MM.1S (cell line): ENCODE results near the gene PCDH9.

Source experiments
- DNase-seq: peaks from one replicate; pipeline ENCODE4 v3.0.0-alpha.2; 2015
- H2AFZ ChIP-seq: fragments of 300-600 bp; sonication (generic); 2 replicates; pipeline ENCODE4 v1.6.0; 2016; ENCODE audit warnings: antibody characterized with exemption, low read length
- H3F3A ChIP-seq: fragments of 300-600 bp; sonication (generic); 2 replicates; pipeline ENCODE4 v1.6.1; 2016; ENCODE audit warnings: mild to moderate bottlenecking, antibody characterized with exemption, low read length, moderate library complexity, mixed read lengths; ENCODE audit not compliant: insufficient read depth
- H3K27ac ChIP-seq: fragments of 300-600 bp; sonication (generic); 2 replicates; pipeline ENCODE4 v1.5.1; 2016; ENCODE audit warnings: mild to moderate bottlenecking, low read length
- H3K27me3 ChIP-seq: fragments of 300-600 bp; sonication (generic); replicated peaks from 2 replicates; pipeline ENCODE4 v1.6.0; 2016; ENCODE audit warnings: low read length; ENCODE audit not compliant: insufficient read depth
- H3K36me3 ChIP-seq: fragments of 300-600 bp; sonication (generic); replicated peaks from 2 replicates; pipeline ENCODE4 v1.6.1; 2016; ENCODE audit warnings: mild to moderate bottlenecking, low read length, mixed read lengths; ENCODE audit not compliant: insufficient read depth
- H3K4me1 ChIP-seq: fragments of 300-600 bp; sonication (generic); 2 replicates; pipeline ENCODE4 v1.6.1; 2016; ENCODE audit warnings: low read length, mixed read lengths
- H3K4me2 ChIP-seq: fragments of 300-600 bp; sonication (generic); 2 replicates; pipeline ENCODE4 v1.6.0; 2016; ENCODE audit warnings: low read depth, low read length
- H3K4me3 ChIP-seq: fragments of 300-600 bp; sonication (generic); 2 replicates; pipeline ENCODE4 v1.5.1; 2016; ENCODE audit warnings: low read length, mixed read lengths
- H3K79me2 ChIP-seq: fragments of 300-600 bp; sonication (generic); 2 replicates; pipeline ENCODE4 v1.6.1; 2016; ENCODE audit warnings: mixed run types, low read length, mixed read lengths
- H3K9ac ChIP-seq: fragments of 300-600 bp; sonication (generic); 2 replicates; pipeline ENCODE4 v1.6.1; 2016; ENCODE audit warnings: low read length, mixed read lengths
- H3K9me2 ChIP-seq: fragments of 300-600 bp; sonication (generic); replicated peaks from 2 replicates; pipeline ENCODE4 v1.6.1; 2016; ENCODE audit warnings: mild to moderate bottlenecking, low read length, mixed read lengths; ENCODE audit not compliant: insufficient read depth
- H3K9me3 ChIP-seq: fragments of 300-600 bp; sonication (generic); replicated peaks from 2 replicates; pipeline ENCODE4 v1.6.1; 2016; ENCODE audit warnings: mild to moderate bottlenecking, low read length, mixed read lengths; ENCODE audit not compliant: insufficient read depth
- H4K20me1 ChIP-seq: fragments of 300-600 bp; sonication (generic); 2 replicates; pipeline ENCODE4 v1.6.1; 2016; ENCODE audit warnings: mild to moderate bottlenecking, low read length, moderate library complexity, mixed read lengths; ENCODE audit not compliant: insufficient read depth
- CTCF ChIP-seq: fragments of 300-600 bp; sonication (generic); IDR thresholded peaks from 2 replicates; pipeline ENCODE4 v1.5.1; 2016; ENCODE audit warnings: antibody characterized with exemption, low read length, mixed read lengths
- EZH2 ChIP-seq: fragments of 300-600 bp; sonication (generic); optimal IDR thresholded peaks from 2 replicates; pipeline ENCODE3; 2017; ENCODE audit warnings: low read depth, mild to moderate bottlenecking, antibody characterized with exemption, low read length, mixed read lengths
- EZH2phosphoT487 ChIP-seq: fragments of 300-600 bp; sonication (generic); IDR thresholded peaks from 2 replicates; pipeline ENCODE4 v1.6.1; 2018; ENCODE audit warnings: antibody characterized with exemption, low read length

PCDH9 gene

GRCh38 chr13:67001363-67001762 lies 228.8 kb downstream of the PCDH9 start:
- Histone ChIP-seq H3K4me3 (no peak overlapping the region), H3K4me1 (peaks cover 7% of the 10 kb centered on the region), H3K9me2 (no peaks in the 10 kb centered on the region), H2AFZ (no peak overlapping the region), H3K79me2 (no peaks in the 10 kb centered on the region), H3K9me3 (no peaks in the 10 kb centered on the region), H3K27me3 (no peaks in the 10 kb centered on the region), H3K4me2 (no peak overlapping the region), H3K27ac (no peak overlapping the region), H3F3A (peaks cover 3% of the 10 kb centered on the region; the same call in 1 of the 2 replicates), H3K36me3 (no peaks in the 10 kb centered on the region), H3K9ac (no peak overlapping the region), H4K20me1 (no peaks in the 10 kb centered on the region)
- no peak for TF ChIP-seq CTCF
- no peak for TF ChIP-seq EZH2
- no peak for TF ChIP-seq EZH2phosphoT487
- no peak for DNase-seq

- Histone ChIP-seq H3K27ac (peak overlapping the region; percentile 89), H4K20me1 (no peaks in the 10 kb centered on the region), H2AFZ (no peak overlapping the region), H3K36me3 (no peaks in the 10 kb centered on the region), H3K9me2 (no peaks in the 10 kb centered on the region), H3K4me1 (peaks cover 15% of the 10 kb centered on the region), H3K4me3 (no peak overlapping the region), H3K4me2 (peak overlapping the region; percentile 55; the same call in 1 of the 2 replicates), H3K79me2 (no peaks in the 10 kb centered on the region), H3K27me3 (no peaks in the 10 kb centered on the region), H3F3A (peaks cover 30% of the 10 kb centered on the region), H3K9me3 (no peaks in the 10 kb centered on the region), H3K9ac (peak overlapping the region; percentile 41; the same call in 1 of the 2 replicates)
- DNase-seq: no peak
- TF ChIP-seq EZH2 (no peak), EZH2phosphoT487 (no peak), CTCF (no peak)
These were observed 233.6 kb downstream of the PCDH9 start for GRCh38 chr13:66996503-66996902.

- H3K27ac ChIP-seq: peak overlapping the region; percentile 89
- H3K79me2 ChIP-seq: no peaks in the 10 kb centered on the region
- TF ChIP-seq CTCF (no peak), EZH2phosphoT487 (no peak), EZH2 (no peak)
- H3F3A ChIP-seq: peaks cover 30% of the 10 kb centered on the region
- no peaks in the 10 kb centered on the region for H3K9me2 ChIP-seq
- no peaks in the 10 kb centered on the region for H4K20me1 ChIP-seq
- H3K9ac ChIP-seq: peak overlapping the region; percentile 41; the same call in 1 of the 2 replicates
- H3K4me3 ChIP-seq: peak overlapping the region; percentile 33; the same call in 1 of the 2 replicates
- peak overlapping the region; percentile 31; the same call in 1 of the 2 replicates for H2AFZ ChIP-seq
- no peaks in the 10 kb centered on the region for H3K36me3 ChIP-seq
- no peaks in the 10 kb centered on the region for H3K9me3 ChIP-seq
- peak; percentile 84 for DNase-seq
- H3K4me1 ChIP-seq: peaks cover 15% of the 10 kb centered on the region
- no peaks in the 10 kb centered on the region for H3K27me3 ChIP-seq
- peak overlapping the region; percentile 55 for H3K4me2 ChIP-seq
These were observed 234.9 kb downstream of the PCDH9 start for GRCh38 chr13:66995203-66995611.
